ENCODE data around the gene CFP. TPM values are rescaled to one million over a fixed set of nuclear protein-coding genes. Genes with fewer than 3 reads are reported as not detected.

CFP gene
- 0.53 TPM in 1 of 2 replicates, not detected in the other for total RNA-seq

DNA sequence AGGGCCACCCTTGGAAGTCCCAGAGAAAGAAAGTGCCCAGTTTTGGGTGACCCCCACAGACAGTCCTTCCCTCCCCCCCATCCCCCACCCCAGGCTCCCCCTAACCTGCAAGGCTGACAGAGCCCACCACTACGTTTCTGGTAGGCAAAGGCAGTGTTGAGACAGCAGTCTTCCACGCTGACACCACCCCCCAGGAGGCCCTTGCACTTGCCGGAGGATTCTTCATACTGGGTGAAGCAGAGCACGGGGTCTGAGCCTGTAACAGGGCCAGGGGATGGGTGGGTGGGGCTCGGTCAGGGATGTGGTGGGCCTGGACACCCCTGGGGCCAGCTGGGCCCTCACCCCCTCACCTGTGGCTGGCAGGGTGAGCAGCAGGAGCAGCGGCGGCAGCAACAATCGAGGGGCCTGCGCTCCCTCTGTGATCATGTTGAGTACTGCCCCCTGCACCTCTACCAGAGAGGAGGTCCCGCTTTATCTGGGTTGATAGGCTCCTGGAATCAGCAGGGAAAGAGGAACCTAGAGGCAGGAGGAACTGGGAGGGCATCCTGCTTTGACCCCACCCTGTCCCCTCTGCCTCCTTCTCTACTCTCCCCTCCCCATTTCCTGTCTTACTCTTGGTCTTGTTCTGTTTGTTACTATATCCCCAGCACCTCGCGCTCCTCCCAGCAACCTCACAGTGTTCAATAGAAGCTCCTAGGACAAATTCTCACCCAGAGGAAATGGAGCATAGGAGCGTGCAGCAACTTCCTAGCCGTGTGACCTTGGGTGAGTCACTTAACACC is at the start of gene CFP:
TSS of gene CFP (minus strand) at position 512 of the 782 bp plus-strand sequence. CDS start at position 426, 86 bp downstream.

GRCh38 chrX:47658684-47659420 is 29.1 kb upstream of the CFP start, which contains the start of gene UXT:
Gene UXT (minus strand): TSS chrX:47659180. CDS start chrX:47658927, 253 bp downstream.

GRCh38 chrX:47650164-47651042 is 20.7 kb upstream of the CFP start, which contains the start of gene ELK1:
Gene ELK1 (minus strand): TSS chrX:47650563. CDS start chrX:47641441, 9,122 bp downstream.

GRCh38 chrX:47619486-47620302 is 10.0 kb downstream of the CFP start, which contains the start of gene SYN1:
Gene SYN1 (minus strand): TSS chrX:47619857. CDS start chrX:47619728, 129 bp downstream.

GRCh38 chrX:47581731-47582647 is 47.7 kb downstream of the CFP start, which contains the start of gene TIMP1:
Gene TIMP1 (plus strand): TSS chrX:47582436. CDS start chrX:47583416, 980 bp downstream.

Other genes with a start within 250 kb of the CFP start
- 2.9 and 5.1 TPM in 2 replicates for gene ZNF41, start 146.7 kb downstream of the CFP start, total RNA-seq
- gene ARAF, start 68.7 kb downstream of the CFP start, total RNA-seq = 34.4 and 38.6 TPM in 2 replicates
- gene TIMP1, start 47.5 kb downstream of the CFP start, total RNA-seq = 1,804 and 2,007 TPM in 2 replicates
- gene SYN1, start 10.1 kb downstream of the CFP start, total RNA-seq = 0.18 and 0.29 TPM in 2 replicates
- gene ELK1, start 20.6 kb upstream of the CFP start, total RNA-seq = 37.0 and 38.1 TPM in 2 replicates
- gene UXT, start 29.2 kb upstream of the CFP start, total RNA-seq = 117 and 127 TPM in 2 replicates
- 1.2 and 2.5 TPM in 2 replicates for gene ZNF81, start 207.0 kb upstream of the CFP start, total RNA-seq